CD14-positive monocyte (primary cell): Measurements from ENCODE around the gene SLC25A29. TPM values are rescaled to one million over a fixed set of nuclear protein-coding genes. Genes with fewer than 3 reads are reported as not detected.

Experiments
- DNase-seq, 3 donors: peaks; one replicate each; pipeline ENCODE4 v3.0.0-alpha.2; 2011 to 2022
- H2AFZ ChIP-seq: 2 replicates; pipeline ENCODE4 v1.6.0; 2012; ENCODE audit warnings: mild to moderate bottlenecking, low read depth, low read length, inconsistent platforms; ENCODE audit not compliant: insufficient read depth, poor library complexity, severe bottlenecking
- H3K27ac ChIP-seq, 2 donors: 1 replicate in 1 of 2; 2 replicates in 1 of 2; pipeline ENCODE4 v1.5.1; 2012 to 2013; ENCODE audit warnings: low read length in 2 of 2, control low read depth in 1 of 2, inconsistent platforms in 1 of 2, low read depth in 1 of 2, mild to moderate bottlenecking in 1 of 2
- H3K27me3 ChIP-seq, 2 donors: one replicate each; pipeline versions ENCODE4 v1.6.0 to v1.6.1; 2011 to 2013; ENCODE audit warnings: low read length in 2 of 2; ENCODE audit not compliant: control insufficient read depth in 2 of 2, insufficient read depth in 2 of 2
- H3K36me3 ChIP-seq, 2 donors: replicated peaks in 1 of 2; 1 replicate in 1 of 2; 2 replicates in 1 of 2; pipeline versions ENCODE4 v1.5.1 to v1.6.1; 2012 to 2013; ENCODE audit warnings: low read length in 2 of 2, control low read depth in 1 of 2, inconsistent platforms in 1 of 2, mild to moderate bottlenecking in 1 of 2; ENCODE audit not compliant: insufficient read depth in 2 of 2, control insufficient read depth in 1 of 2
- H3K4me1 ChIP-seq, 2 donors: 1 replicate in 1 of 2; 2 replicates in 1 of 2; pipeline versions ENCODE4 v1.5.1 to v1.6.1; 2012 to 2013; ENCODE audit warnings: low read length in 2 of 2, control low read depth in 1 of 2, inconsistent platforms in 1 of 2, mild to moderate bottlenecking in 1 of 2, moderate library complexity in 1 of 2; ENCODE audit not compliant: insufficient read depth in 2 of 2, control insufficient read depth in 1 of 2
- H3K4me2 ChIP-seq: replicated peaks from 2 replicates; pipeline ENCODE3; 2012; ENCODE audit warnings: low read length, moderate library complexity, mild to moderate bottlenecking; ENCODE audit not compliant: poor library complexity, severe bottlenecking; ENCODE audit errors: extremely low read depth
- H3K4me3 ChIP-seq, 3 experiments: fragments of 200-600 bp in 1 of 3; sonication (generic) in 1 of 3; replicated peaks in 1 of 3; 1 replicate in 2 of 3; 2 replicates in 1 of 3; pipeline ENCODE4 v1.5.1; 2011 to 2013; ENCODE audit warnings: low read length in 3 of 3, mild to moderate bottlenecking in 3 of 3, control low read depth in 2 of 3, low read depth in 2 of 3, inconsistent platforms in 1 of 3, moderate library complexity in 1 of 3
- H3K79me2 ChIP-seq: 2 replicates; pipeline ENCODE4 v1.6.0; 2012; ENCODE audit warnings: mild to moderate bottlenecking, control low read depth, inconsistent platforms, low read length, moderate library complexity; ENCODE audit not compliant: insufficient read depth
- H3K9ac ChIP-seq: 2 replicates; pipeline ENCODE4 v1.6.0; 2017; ENCODE audit warnings: low read length, mild to moderate bottlenecking; ENCODE audit not compliant: insufficient read depth, poor library complexity, severe bottlenecking
- H3K9me3 ChIP-seq, 2 donors: replicated peaks in 1 of 2; 1 replicate in 1 of 2; 2 replicates in 1 of 2; pipeline versions ENCODE4 v1.5.1 to v1.6.1; 2012 to 2013; ENCODE audit warnings: low read length in 2 of 2, control low read depth in 1 of 2; ENCODE audit not compliant: control insufficient read depth in 1 of 2, insufficient read depth in 1 of 2
- H4K20me1 ChIP-seq: 2 replicates; pipeline ENCODE4 v1.6.0; 2012; ENCODE audit warnings: mild to moderate bottlenecking, low read length, control low read depth, moderate library complexity; ENCODE audit not compliant: insufficient read depth
- H3K27ac Mint-ChIP-seq, 7 donors: one replicate each; pipeline ENCODE4 v1.8.0; 2020; ENCODE audit warnings: mild to moderate bottlenecking in 7 of 7, mixed read lengths in 7 of 7, moderate library complexity in 6 of 7, inconsistent platforms in 2 of 7
- H3K27me3 Mint-ChIP-seq, 3 donors: one replicate each; pipeline ENCODE4 v1.8.0; 2021 to 2022; ENCODE audit warnings: low read depth in 3 of 3, mild to moderate bottlenecking in 3 of 3, mixed read lengths in 3 of 3, moderate library complexity in 3 of 3, inconsistent platforms in 1 of 3
- H3K36me3 Mint-ChIP-seq, 2 donors: one replicate each; pipeline ENCODE4 v1.8.0; 2020; ENCODE audit warnings: mixed read lengths in 2 of 2, inconsistent platforms in 1 of 2, mild to moderate bottlenecking in 1 of 2
- H3K4me1 Mint-ChIP-seq: one replicate; pipeline ENCODE4 v1.8.0; 2020; ENCODE audit warnings: mild to moderate bottlenecking, mixed read lengths
- H3K4me3 Mint-ChIP-seq, 2 donors: one replicate each; pipeline ENCODE4 v1.8.0; 2020; ENCODE audit warnings: mild to moderate bottlenecking in 2 of 2, mixed read lengths in 2 of 2, moderate library complexity in 1 of 2
- H3K9me3 Mint-ChIP-seq, 7 donors: one replicate each; pipeline ENCODE4 v1.8.0; 2020 to 2022; ENCODE audit warnings: mixed read lengths in 7 of 7, mild to moderate bottlenecking in 6 of 7, moderate library complexity in 6 of 7, inconsistent platforms in 2 of 7
- CTCF ChIP-seq: fragments of 200-600 bp; IDR thresholded peaks from one replicate; pipeline ENCODE4 v1.8.0; 2022; ENCODE audit warnings: antibody characterized with exemption, mild to moderate bottlenecking
- WGBS: methylation state at CpG from one replicate; pipeline ENCODE4 v1.1.5; 2013; ENCODE audit warnings: missing lambda C conversion rate; ENCODE audit not compliant: insufficient coverage; 5-methylcytosine and 5-hydroxymethylcytosine counted together
- intact Hi-C, 2 donors: fragments of 100-400 bp; cut with micrococcal nuclease; formaldehyde crosslinking; loops; one replicate each; pipeline versions ENCODE4 v1.15.0 to v1.15.1; 2023
- polyA plus RNA-seq, 3 donors: library from polyadenylated mRNA; depleted of rRNA in 1 of 3; unstranded in 2 of 3; stranded (reverse) in 1 of 3; fragments of 300-500 nt in 2 of 3; fragments of >200 nt in 1 of 3; fragmentation: Illumina TruSeq in 2 of 3; gene quantifications; 1 replicate in 2 of 3; 2 replicates in 1 of 3; pipeline ENCODE4 v1.2.3, GENCODE V29; 2012 to 2021

SLC25A29 gene
- polyA plus RNA-seq, 3 donors: 16.9 to 114 (median 33.3) TPM

- Histone ChIP-seq H4K20me1 (peaks cover 32% of the 10 kb centered on the region), H2AFZ (no peak overlapping the region), H3K9me3 (no peaks in the 10 kb centered on the region), H3K27ac (no peak overlapping the region), H3K4me3 (no peak overlapping the region), H3K79me2 (no peaks in the 10 kb centered on the region), H3K4me1 (peaks cover 18 to 30% of the 10 kb centered on the region in 2 donors), H3K36me3 (peaks cover 12 to 24% of the 10 kb centered on the region in 2 donors), H3K27me3 (no peaks in the 10 kb centered on the region), H3K9ac (no peak overlapping the region), H3K4me2 (no peak overlapping the region)
- intact Hi-C loops: loop anchor here in 1 of 2 donors (5.0 kb wide), 1 partner anchor 90 kb away; the partner anchor contains the start of gene WDR25
- peaks cover 2 to 8% (median 4%) of the 10 kb centered on the region in 3 donors for H3K27me3 Mint-ChIP-seq
- H3K4me3 Mint-ChIP-seq: no peak overlapping the region
- H3K27ac Mint-ChIP-seq: peak overlapping the region in 1 of 7 donors; percentile 75
- H3K36me3 Mint-ChIP-seq: peaks cover 24 to 33% of the 10 kb centered on the region in 2 donors
- 94% methylated on average over 7 of the region's 12 CpGs for WGBS
- H3K9me3 Mint-ChIP-seq: peaks cover 0 to 2% (median 0%) of the 10 kb centered on the region in 7 donors
- no peak for TF ChIP-seq CTCF
- H3K4me1 Mint-ChIP-seq: peaks cover 19% of the 10 kb centered on the region
- no peak for DNase-seq
These were observed 18.8 kb downstream of the SLC25A29 start for GRCh38 chr14:100287202-100287997.

GRCh38 chr14:100286484-100287191 lies 19.6 kb downstream of the SLC25A29 start:
- peak in 1 of 3 donors; percentile 4 for DNase-seq
- Histone ChIP-seq H3K79me2 (peaks cover under 1% of the 10 kb centered on the region), H3K4me3 (no peak overlapping the region), H2AFZ (no peak overlapping the region), H3K9me3 (no peaks in the 10 kb centered on the region), H3K27ac (no peak overlapping the region), H3K4me1 (peaks cover 18 to 30% of the 10 kb centered on the region in 2 donors), H3K36me3 (peaks cover 12 to 24% of the 10 kb centered on the region in 2 donors), H3K4me2 (no peak overlapping the region), H3K9ac (no peak overlapping the region), H4K20me1 (peaks cover 38% of the 10 kb centered on the region), H3K27me3 (no peaks in the 10 kb centered on the region)
- peaks cover 0 to 2% (median 0%) of the 10 kb centered on the region in 7 donors for H3K9me3 Mint-ChIP-seq
- WGBS: 93% methylated on average over 6 of the region's 10 CpGs
- H3K4me3 Mint-ChIP-seq: peak overlapping the region in 1 of 2 donors; percentile 72
- H3K27me3 Mint-ChIP-seq: peaks cover 0 to 8% (median 4%) of the 10 kb centered on the region in 3 donors
- H3K36me3 Mint-ChIP-seq: peaks cover 23 to 34% of the 10 kb centered on the region in 2 donors
- peak overlapping the region in 2 of 7 donors; percentile 8 to 75 for H3K27ac Mint-ChIP-seq
- H3K4me1 Mint-ChIP-seq: peaks cover 19% of the 10 kb centered on the region
- TF ChIP-seq CTCF: no peak
- intact Hi-C loops: loop anchor here in 1 of 2 donors (5.0 kb wide), 1 partner anchor 91 kb away; the partner anchor contains the start of gene WDR25
